HL-60/S4 (cell line): ENCODE measurements around the gene ALDOA.

Source experiments
- in situ Hi-C: fragments of 300-500 bp; cut with MboI; formaldehyde crosslinking; loops from 2 replicates; pipeline ENCODE4 v1.14.3; 2022; ENCODE audit warnings: low sequenced_read_pairs

ALDOA gene

GRCh38 chr16:30068750-30069610 is 3.4 kb downstream of the ALDOA start:
- in situ Hi-C loops, result no loop called here

DNA sequence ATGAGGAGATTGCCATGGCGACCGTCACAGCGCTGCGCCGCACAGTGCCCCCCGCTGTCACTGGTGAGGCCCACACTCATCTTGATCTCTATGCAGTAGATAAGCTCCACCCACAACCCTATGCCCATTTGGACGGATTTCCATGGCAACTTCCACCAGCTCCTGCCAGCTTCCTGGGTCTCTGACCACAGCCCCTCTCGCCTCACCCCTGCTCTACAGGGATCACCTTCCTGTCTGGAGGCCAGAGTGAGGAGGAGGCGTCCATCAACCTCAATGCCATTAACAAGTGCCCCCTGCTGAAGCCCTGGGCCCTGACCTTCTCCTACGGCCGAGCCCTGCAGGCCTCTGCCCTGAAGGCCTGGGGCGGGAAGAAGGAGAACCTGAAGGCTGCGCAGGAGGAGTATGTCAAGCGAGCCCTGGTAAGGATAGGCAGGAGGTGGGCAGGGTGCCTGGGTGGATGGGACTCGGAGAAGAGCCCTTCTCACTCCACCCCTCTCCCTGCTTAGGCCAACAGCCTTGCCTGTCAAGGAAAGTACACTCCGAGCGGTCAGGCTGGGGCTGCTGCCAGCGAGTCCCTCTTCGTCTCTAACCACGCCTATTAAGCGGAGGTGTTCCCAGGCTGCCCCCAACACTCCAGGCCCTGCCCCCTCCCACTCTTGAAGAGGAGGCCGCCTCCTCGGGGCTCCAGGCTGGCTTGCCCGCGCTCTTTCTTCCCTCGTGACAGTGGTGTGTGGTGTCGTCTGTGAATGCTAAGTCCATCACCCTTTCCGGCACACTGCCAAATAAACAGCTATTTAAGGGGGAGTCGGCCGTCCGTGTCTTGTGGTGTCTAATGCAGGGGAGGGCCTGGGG is 4.3 kb downstream of the ALDOA start:
- in situ Hi-C loops, result no loop called here

DNA sequence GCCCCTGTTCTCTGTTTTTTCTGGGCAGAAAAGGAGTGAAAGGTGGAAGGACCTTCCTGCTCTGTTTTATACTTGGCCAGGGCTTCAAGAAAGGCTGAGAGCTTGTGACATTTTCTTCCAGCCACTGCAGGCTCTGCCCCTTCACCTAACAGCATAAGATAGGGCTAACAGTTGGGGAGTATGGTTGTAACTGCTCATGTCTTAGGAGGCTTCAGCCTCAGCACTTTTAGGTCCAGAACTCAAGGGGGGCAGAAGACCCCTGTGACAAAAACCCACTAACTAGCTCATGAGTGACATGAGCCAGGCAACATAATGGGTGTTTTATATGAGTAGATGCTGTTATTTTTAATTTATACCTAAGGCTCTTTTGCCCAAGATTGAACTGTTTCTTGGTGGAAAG is 4.9 kb downstream of the ALDOA start:
- in situ Hi-C loops, result no loop called here

GRCh38 chr16:30075503-30076275 is 10.1 kb downstream of the ALDOA start, which contains the start of gene PPP4C:
TSS of gene PPP4C (plus strand) at chr16:30075994. CDS start at chr16:30076378, 384 bp downstream.
- in situ Hi-C loops, result no loop called here

DNA sequence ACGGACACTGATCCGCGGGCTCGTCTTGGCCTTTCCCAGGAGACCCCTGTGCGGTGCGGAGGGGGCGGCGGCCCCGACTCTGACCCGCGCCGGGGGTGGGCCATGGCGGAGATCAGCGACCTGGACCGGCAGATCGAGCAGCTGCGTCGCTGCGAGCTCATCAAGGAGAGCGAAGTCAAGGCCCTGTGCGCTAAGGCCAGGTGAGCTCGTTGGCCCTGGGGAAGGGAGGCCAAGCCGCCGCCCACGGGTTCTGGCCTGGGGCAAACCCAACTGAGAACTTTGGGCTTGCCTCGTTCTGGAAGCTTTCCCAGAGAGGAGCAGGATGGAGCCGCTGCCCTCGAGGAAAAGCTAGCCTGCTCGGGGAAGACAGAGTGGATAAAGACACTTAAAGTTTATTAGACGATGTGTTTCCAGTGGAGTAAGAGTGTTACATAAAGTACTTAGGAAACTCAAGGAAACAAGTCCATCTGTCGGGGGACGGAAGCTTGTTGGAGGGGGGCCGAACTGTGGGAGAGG is 10.8 kb downstream of the ALDOA start:
- in situ Hi-C loops, result no loop called here

- in situ Hi-C loops, result no loop called here
These were observed 12.1 kb downstream of the ALDOA start for GRCh38 chr16:30077656-30078055.

- in situ Hi-C loops, result no loop called here
These were observed 13.2 kb downstream of the ALDOA start for GRCh38 chr16:30078744-30079143.

- in situ Hi-C loops, result no loop called here
These were observed 13.9 kb downstream of the ALDOA start for GRCh38 chr16:30079480-30079879.

DNA sequence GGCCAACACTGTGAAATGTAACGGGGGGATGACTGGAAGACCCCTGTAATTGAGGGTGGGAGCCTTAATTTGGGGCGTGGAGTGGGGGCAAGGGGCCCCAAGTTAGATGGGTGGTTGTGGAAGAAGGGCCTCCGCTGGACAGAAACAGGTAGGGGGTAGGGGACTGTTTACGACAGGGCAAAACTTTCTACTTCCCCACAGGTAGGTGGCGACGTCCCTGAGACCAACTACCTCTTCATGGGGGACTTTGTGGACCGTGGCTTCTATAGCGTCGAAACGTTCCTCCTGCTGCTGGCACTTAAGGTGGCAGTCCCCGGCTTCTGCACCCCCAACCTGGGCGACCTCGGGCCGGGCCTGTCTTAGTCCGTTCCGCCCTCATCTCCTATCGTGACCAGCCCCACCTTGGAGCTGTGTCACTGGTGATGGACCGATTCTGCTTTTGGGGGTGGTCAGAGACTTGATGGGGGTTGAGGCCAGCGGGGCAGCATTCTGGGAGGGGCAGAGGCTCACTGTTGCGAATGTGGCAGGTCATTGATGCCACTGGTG is 17.1 kb downstream of the ALDOA start:
- in situ Hi-C loops, result no loop called here

GRCh38 chr16:30083216-30084055 is 17.9 kb downstream of the ALDOA start:
- in situ Hi-C loops, result no loop called here

DNA sequence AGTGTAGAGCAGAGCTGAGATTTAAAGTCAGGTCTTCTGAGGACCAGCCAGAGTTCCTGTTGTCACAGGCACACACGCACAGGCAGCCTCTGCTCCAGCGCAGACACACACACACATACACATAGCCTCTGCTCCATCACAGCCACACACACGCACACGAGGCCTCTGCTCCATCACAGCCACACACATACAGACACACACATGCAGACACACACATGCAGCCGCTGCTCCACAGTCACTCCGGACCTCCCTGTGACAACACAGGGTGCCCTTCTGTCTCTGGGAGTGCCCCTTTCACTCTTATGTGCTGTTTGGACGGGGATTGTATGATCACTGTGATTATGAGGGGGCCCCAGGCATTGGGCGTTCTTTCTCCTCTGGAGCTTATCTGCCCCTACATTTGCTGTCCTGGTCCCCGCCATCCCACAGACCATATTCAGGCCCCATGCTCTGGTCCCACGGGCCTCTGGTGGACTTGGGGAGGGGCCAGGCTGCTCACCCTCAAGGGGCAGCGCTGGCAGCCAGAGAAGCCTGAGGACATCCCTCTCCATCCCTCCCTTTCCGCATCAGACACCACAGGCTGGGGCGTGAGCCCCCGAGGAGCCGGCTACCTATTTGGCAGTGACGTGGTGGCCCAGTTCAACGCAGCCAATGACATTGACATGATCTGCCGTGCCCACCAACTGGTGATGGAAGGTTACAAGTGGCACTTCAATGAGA is 18.7 kb downstream of the ALDOA start:
- in situ Hi-C loops, result no loop called here

- in situ Hi-C loops, result no loop called here
These were observed 19.2 kb downstream of the ALDOA start for GRCh38 chr16:30084816-30085159.

DNA sequence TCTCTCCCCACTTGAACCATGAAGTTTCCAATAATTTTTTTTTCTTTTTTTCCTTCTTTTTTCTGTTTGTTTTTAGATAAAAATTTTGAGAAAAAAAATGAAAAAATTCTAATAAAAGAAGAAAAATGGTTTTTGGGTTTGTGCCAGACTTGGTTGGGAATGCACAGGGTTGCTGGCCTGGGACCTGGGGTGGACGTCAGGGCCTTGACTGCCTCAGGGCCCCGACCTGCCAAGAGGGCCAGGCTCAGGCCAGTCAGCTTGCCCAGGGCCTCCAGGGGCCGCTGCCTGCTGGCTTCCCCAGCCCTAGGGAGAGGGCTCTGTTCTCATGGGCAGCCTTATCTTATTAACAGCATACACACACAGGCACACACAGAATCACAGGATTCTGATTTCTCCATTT is 19.7 kb downstream of the ALDOA start:
- in situ Hi-C loops, result no loop called here

GRCh38 chr16:30085820-30086219 is 20.3 kb downstream of the ALDOA start:
- in situ Hi-C loops, result no loop called here

DNA sequence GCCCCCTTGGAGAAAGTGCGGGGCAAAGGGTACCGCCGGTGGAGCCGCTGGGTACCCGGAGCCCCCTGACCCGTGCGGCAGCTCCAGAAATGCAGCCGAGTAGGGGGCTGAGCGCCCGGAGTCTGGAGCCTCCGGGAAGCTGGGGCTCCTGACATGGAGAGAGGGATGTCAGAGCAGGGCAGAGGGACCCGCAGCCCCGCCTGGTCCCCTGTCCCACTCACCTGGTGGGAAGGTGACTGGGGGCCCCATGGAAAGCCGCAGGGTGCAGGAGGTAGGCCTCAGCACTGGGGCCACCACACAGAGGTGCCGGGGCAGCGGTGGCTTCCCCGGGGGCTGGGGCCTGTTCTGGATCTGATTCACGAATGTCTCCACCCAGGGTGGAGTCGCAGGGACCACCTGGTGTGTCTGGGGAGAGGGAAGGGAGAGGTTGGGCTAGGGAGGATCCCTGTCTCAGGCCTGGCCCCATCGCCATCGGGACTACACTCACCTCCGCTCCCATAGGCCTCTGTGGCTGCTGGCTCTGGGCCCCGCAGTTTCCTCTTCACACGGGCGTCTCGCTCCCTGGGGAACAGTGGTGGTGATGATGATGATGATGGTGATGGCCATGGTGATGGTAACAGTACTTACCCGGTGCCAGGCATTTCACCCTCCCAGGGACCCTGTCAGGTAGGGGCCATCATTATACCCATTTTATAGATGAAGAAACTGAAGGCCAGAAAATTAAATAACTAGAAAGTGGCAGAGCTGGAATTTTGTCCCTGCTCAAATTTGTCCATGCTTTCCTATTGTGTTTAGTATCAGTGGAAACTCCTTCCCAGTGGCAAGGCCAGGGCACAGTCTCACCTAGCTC is 21.0 kb downstream of the ALDOA start:
- in situ Hi-C loops, result no loop called here

DNA sequence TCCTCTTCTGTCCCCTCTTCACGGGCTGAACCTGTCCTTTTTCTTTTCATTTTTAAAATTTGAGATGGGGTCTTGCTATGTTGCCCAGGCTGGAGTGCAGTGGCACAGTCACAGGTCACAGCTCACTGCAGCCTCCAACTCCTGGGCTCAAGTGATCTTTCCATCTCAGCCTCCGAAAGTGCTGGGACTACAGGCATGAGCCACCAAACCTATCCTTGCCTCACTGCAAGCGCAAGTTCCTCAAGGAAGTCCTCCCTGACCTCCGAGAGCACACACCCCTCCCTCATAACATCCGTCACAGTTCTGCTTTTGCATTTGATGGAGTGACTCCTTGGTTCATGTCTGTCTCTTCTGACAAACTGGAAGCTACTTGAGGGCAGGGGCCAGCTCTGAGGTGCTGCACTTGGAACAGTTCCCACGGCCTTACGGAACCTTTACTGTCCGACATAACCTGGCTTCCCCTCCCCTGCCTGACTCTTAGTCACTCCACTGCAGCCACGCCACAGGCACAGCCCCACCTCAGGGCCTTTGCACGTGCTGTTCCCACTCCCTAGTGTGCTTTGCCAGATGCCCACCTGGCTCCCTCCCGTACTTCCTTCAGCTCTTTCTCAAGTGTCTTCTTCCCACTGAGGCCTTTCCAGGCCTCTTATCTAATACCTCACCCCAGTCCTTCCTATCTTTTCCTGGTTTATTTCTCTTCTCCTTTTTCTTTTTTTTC is 21.8 kb downstream of the ALDOA start:
- in situ Hi-C loops, result no loop called here

DNA sequence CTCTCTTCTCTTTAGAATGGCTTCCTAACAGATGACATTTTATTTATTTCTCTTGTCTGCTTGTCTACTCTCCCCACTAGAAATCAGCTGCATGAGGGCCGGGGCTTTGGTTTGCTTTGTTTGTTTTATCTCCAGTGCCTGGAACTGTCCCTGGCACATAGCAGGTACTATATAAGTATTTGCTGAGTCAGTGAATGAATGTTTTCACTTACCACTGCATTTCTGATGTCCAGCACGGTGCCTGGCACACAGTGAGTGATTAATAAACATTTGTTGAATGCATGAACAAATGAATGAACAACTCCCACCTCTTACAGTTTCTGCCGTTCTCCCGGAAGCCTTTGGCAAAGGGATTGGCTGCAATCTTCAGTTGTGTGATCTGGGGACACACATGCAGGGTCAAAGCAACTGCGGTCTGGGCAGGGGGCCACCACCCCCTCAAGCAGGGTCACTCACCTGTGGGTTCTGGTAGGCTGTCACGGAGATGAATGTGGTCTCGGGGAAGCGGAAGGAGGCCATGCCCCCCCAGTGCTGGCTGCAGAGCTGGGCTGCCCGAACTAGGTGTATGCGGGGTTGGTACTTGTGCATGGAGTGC is 22.8 kb downstream of the ALDOA start:
- in situ Hi-C loops, result no loop called here
